SU-DHL-6 (cell line): Measurements from ENCODE around the gene FAM185A.

ENCODE experiments used
- H2AFZ ChIP-seq: fragments of 200-600 bp; sonication (generic); 2 replicates; pipeline ENCODE4 v1.6.1; 2014; ENCODE audit warnings: low read depth, mild to moderate bottlenecking, moderate library complexity, mixed read lengths, antibody characterized with exemption, low read length; ENCODE audit not compliant: severe bottlenecking
- H3F3A ChIP-seq: fragments of 200-600 bp; shearing (Covaris generic); 2 replicates; pipeline ENCODE4 v1.6.0; 2016; ENCODE audit warnings: antibody characterized with exemption, mild to moderate bottlenecking; ENCODE audit not compliant: insufficient read depth
- H3K27ac ChIP-seq: fragments of 200-600 bp; sonication (generic); 2 replicates; pipeline ENCODE4 v1.5.1; 2016; ENCODE audit warnings: low read depth, mild to moderate bottlenecking, low read length, moderate library complexity, mixed read lengths
- H3K27me3 ChIP-seq: fragments of 200-600 bp; sonication (generic), shearing (Covaris generic); 2 replicates; pipeline ENCODE4 v1.6.0; 2014; ENCODE audit warnings: mild to moderate bottlenecking, low read length
- H3K36me3 ChIP-seq: fragments of 200-600 bp; sonication (generic); 2 replicates; pipeline ENCODE4 v1.6.1; 2014; ENCODE audit warnings: mild to moderate bottlenecking, low read length, mixed read lengths
- H3K4me2 ChIP-seq: fragments of 300-600, 200-600 bp; shearing (Covaris generic), sonication (generic); 2 replicates; pipeline ENCODE4 v1.6.0; 2014; ENCODE audit warnings: low read length, low read depth, mild to moderate bottlenecking; ENCODE audit not compliant: poor library complexity, severe bottlenecking
- H3K4me3 ChIP-seq: fragments of 200-600 bp; sonication (generic); 2 replicates; pipeline ENCODE4 v1.5.1; 2014; ENCODE audit warnings: antibody characterized with exemption, low read length, mild to moderate bottlenecking, mixed read lengths; ENCODE audit not compliant: insufficient read depth, poor library complexity, severe bottlenecking
- H3K79me2 ChIP-seq: fragments of 200-600 bp; sonication (generic); 2 replicates; pipeline ENCODE4 v1.6.1; 2014; ENCODE audit warnings: mild to moderate bottlenecking, low read length, moderate library complexity; ENCODE audit not compliant: insufficient read depth
- H3K9ac ChIP-seq: fragments of 200-600 bp; sonication (generic); 2 replicates; pipeline ENCODE4 v1.7.0; 2014; ENCODE audit warnings: mild to moderate bottlenecking, low read length
- H3K9me2 ChIP-seq: fragments of 200-600 bp; sonication (generic); replicated peaks from 2 replicates; pipeline ENCODE4 v1.6.1; 2014; ENCODE audit warnings: low read length; ENCODE audit not compliant: insufficient read depth
- H3K9me3 ChIP-seq: fragments of 200-600 bp; sonication (generic); 2 replicates; pipeline ENCODE4 v1.6.1; 2014; ENCODE audit warnings: low read length, mixed read lengths; ENCODE audit not compliant: insufficient read depth
- H4K20me1 ChIP-seq: fragments of 200-600 bp; sonication (generic); 2 replicates; pipeline ENCODE4 v1.6.1; 2014; ENCODE audit warnings: low read depth, mild to moderate bottlenecking, antibody characterized with exemption, low read length, moderate library complexity, mixed read lengths
- CTCF ChIP-seq: fragments of 200-600 bp; sonication (generic); IDR thresholded peaks from one replicate; pipeline ENCODE4 v1.5.1; 2017; ENCODE audit warnings: antibody characterized with exemption, mild to moderate bottlenecking, low read length, moderate library complexity; ENCODE audit not compliant: insufficient read depth, poor library complexity, severe bottlenecking
- EZH2phosphoT487 ChIP-seq: fragments of 200-600 bp; sonication (generic), shearing (Covaris generic); conservative IDR thresholded peaks from 2 replicates; pipeline ENCODE4 v1.6.1; 2018; ENCODE audit warnings: mild to moderate bottlenecking, antibody characterized with exemption, low read length, moderate library complexity, mixed read lengths

The FAM185A gene

DNA sequence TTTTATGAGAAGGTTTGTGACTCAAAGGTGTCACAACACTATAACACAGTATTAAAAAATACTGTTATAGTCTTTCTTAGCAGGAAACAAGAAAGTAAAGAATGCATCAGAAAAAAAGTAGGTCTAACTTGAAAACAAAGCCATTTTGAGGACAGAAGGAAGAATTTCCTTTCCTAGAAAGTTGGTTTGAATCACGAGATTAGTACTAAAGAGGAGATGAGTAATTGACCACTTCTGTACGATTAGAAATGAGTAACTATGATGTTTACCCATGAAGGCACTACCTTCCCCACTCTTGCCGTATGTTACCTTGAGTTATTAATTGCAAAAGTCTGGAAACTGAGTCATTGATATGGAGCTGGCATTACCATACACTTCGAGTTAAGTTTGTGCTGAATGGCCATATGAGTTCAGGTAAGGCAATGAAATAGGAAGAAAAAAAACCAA is 65.2 kb downstream of the FAM185A start:
- H3K9me3 ChIP-seq, result no peaks in the 10 kb centered on the region

GRCh38 chr7:102817616-102818573 is 69.1 kb downstream of the FAM185A start:
- H3K4me3 ChIP-seq, result no peak overlapping the region
- no peak overlapping the region for H3K4me2 ChIP-seq
- no peaks in the 10 kb centered on the region for H3K9me2 ChIP-seq
- no peak overlapping the region for H3K27ac ChIP-seq
- no peak overlapping the region for H3K9ac ChIP-seq
- no peaks in the 10 kb centered on the region for H3F3A ChIP-seq
- no peaks in the 10 kb centered on the region for H3K9me3 ChIP-seq
- TF ChIP-seq CTCF (no peak), EZH2phosphoT487 (no peak)
- no peaks in the 10 kb centered on the region for H3K79me2 ChIP-seq
- no peaks in the 10 kb centered on the region for H3K36me3 ChIP-seq
- H3K27me3 ChIP-seq, result no peaks in the 10 kb centered on the region
- no peaks in the 10 kb centered on the region for H4K20me1 ChIP-seq
- no peak overlapping the region for H2AFZ ChIP-seq

More for the DNA sequence above, 65.2 kb downstream of the FAM185A start:
- H3K9me2 ChIP-seq, result no peaks in the 10 kb centered on the region
- H3F3A ChIP-seq, result no peaks in the 10 kb centered on the region
- no peaks in the 10 kb centered on the region for H3K27me3 ChIP-seq
- H3K36me3 ChIP-seq, result no peaks in the 10 kb centered on the region
- no peaks in the 10 kb centered on the region for H3K79me2 ChIP-seq
- H3K4me3 ChIP-seq, result no peak overlapping the region
- no peak overlapping the region for H2AFZ ChIP-seq
- H3K4me2 ChIP-seq, result no peak overlapping the region
- H3K9ac ChIP-seq, result no peak overlapping the region
- H4K20me1 ChIP-seq, result no peaks in the 10 kb centered on the region
- H3K27ac ChIP-seq, result no peak overlapping the region
- TF ChIP-seq CTCF, result no peak
- no peak for TF ChIP-seq EZH2phosphoT487

- H3K27me3 ChIP-seq, result no peaks in the 10 kb centered on the region
- no peaks in the 10 kb centered on the region for H3K9me2 ChIP-seq
- H3K4me2 ChIP-seq, result no peak overlapping the region
- H3F3A ChIP-seq, result no peaks in the 10 kb centered on the region
- H4K20me1 ChIP-seq, result no peaks in the 10 kb centered on the region
- no peak overlapping the region for H3K9ac ChIP-seq
- TF ChIP-seq EZH2phosphoT487 (no peak), CTCF (no peak)
- H3K27ac ChIP-seq, result no peak overlapping the region
- H2AFZ ChIP-seq, result no peak overlapping the region
- no peaks in the 10 kb centered on the region for H3K36me3 ChIP-seq
- H3K9me3 ChIP-seq, result no peaks in the 10 kb centered on the region
- H3K79me2 ChIP-seq, result no peaks in the 10 kb centered on the region
- H3K4me3 ChIP-seq, result no peak overlapping the region
These were observed 70.4 kb downstream of the FAM185A start for GRCh38 chr7:102819151-102819550.
